UCSD-AML1 (cell line): ENCODE results near the gene DRG2.

Experiments
- DNase-seq: peaks from one replicate; lab custom pipeline; 2025; ENCODE audit not compliant: unreplicated experiment; lab: John Stamatoyannopoulos, UW

The DRG2 gene

GRCh38 chr17:18074566-18075272, 13.0 kb upstream of the DRG2 start:
- no peak for DNase-seq

GRCh38 chr17:18076936-18077335, 10.8 kb upstream of the DRG2 start:
- no peak for DNase-seq

GRCh38 chr17:18079543-18079942, 8.2 kb upstream of the DRG2 start:
- no peak for DNase-seq

- no peak for DNase-seq
Measured at GRCh38 chr17:18084256-18084655, 3.5 kb upstream of the DRG2 start.

- DNase-seq = no peak
Measured at GRCh38 chr17:18089613-18090012, 1.9 kb downstream of the DRG2 start.

DNA sequence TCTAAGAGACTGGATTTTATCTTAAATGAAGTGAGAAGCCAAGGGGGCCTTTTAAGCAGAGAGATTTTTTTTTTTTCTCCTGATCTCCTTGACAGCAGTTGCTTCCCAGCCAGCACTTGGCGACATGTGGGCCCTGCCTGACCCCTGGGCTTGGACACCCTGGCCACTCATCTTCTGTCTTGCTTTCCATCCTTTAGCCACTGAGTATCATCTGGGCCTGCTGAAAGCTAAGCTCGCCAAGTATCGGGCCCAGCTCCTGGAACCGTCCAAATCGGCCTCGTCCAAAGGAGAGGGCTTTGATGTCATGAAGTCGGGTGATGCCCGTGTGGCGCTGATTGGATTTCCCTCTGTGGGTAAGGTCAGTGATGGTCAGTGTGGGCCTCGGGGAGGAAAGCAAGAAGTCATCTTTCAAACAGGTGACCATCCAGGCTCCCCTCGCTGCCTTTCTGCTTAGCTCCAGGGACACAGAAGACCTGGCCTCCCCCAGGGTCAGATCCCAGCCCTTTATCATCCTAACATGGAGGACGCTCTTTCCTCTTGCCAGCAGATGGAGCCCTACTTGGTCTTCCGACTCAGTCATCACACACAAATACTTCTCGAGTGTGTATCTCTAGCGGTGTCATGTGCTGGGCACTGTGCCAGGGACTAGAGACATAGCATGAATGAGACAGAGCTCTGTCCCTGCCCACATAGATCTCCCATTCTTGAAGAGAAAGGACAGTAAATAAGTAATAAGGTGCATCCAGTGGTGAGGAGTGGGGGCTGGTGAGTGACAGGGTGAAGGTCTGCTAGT, 6.1 kb downstream of the DRG2 start:
- no peak for DNase-seq

DNA sequence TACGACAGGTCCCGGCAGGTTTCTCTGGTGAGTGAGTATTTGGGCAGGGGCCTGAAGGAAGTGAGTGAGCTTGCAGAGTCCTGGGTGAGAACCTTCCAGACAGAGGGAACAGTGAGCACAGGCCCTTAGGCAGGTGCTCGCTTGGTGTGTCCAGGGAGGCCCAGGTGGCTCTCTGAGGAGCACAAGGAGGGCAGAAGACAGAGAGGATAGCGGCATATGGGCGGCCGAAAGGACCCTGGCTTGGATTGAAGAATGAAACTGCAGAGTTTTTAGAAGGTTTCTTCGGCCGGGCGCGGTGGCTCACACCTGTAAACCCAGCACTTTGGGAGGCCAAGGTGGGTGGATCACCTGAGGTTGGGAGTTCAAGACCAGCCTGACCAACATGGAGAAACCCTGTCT, 6.7 kb downstream of the DRG2 start:
- no peak for DNase-seq

GRCh38 chr17:18099516-18099915, 11.8 kb downstream of the DRG2 start:
- DNase-seq = no peak

- no peak for DNase-seq
Measured at GRCh38 chr17:18100616-18101015, 12.9 kb downstream of the DRG2 start.

GRCh38 chr17:18101828-18102227, 14.1 kb downstream of the DRG2 start:
- peak; percentile 28 for DNase-seq

- DNase-seq = peak; percentile 73
Measured at GRCh38 chr17:18102640-18103039, 14.9 kb downstream of the DRG2 start.

DNA sequence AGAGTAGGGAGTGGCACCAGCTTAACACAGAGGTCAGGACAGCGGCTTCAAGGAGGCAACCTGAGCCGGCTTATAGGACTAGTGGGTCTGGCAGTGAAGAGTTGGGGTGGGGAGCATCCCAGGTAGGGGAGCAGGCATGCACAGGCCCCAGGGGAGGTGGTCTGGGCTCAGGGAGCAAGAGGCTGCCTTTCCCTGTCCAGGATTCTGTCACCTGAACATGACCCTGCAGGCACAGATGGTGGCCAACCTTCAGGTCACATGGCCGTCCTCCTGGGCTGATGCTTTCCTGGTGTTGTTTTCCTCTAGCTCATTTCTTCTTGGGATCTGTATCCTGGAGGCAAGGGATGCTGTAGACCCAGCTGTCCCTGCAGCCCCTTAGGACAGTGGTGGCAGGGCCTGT, 17.3 kb downstream of the DRG2 start:
- DNase-seq = no peak

DNA sequence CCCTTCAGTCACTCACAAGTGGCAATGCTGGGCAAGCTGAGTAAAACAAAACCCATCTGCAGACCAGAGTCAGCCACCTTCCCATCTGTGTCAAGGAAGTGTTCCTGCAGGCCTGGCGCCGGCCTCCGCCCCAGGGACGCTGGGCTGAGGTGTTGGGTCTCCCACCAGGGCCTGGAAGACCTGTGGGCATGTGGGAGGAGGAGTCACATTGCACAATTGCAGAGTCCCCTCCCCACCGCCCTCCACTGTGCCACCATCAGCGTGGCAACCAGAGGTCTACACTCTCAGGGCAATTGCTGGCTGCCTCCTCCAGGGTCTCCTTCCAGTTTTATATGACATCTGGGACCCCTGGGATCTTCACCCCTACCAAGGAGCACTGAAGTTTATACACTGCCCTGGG, 17.8 kb downstream of the DRG2 start:
- DNase-seq = no peak

DNA sequence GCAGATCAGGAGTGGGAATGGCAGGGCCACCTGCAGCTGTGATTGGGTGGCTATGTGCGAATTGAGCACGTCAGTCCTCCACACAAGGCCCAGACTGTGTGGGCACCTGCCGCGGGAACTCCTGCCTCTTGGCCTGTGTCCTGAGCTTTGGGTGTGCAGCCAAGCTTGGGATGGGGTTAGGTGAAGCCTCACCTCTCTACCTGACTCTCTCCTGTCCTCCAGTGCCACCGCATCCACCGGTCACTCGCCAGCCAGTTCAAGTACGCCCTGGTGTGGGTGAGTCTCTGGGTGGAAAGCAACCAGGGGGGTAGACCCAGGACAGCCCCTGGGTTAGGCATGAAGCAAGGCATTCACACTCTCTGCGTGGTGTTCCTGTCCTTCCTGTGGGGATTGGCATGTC, 18.5 kb downstream of the DRG2 start:
- no peak for DNase-seq

DNA sequence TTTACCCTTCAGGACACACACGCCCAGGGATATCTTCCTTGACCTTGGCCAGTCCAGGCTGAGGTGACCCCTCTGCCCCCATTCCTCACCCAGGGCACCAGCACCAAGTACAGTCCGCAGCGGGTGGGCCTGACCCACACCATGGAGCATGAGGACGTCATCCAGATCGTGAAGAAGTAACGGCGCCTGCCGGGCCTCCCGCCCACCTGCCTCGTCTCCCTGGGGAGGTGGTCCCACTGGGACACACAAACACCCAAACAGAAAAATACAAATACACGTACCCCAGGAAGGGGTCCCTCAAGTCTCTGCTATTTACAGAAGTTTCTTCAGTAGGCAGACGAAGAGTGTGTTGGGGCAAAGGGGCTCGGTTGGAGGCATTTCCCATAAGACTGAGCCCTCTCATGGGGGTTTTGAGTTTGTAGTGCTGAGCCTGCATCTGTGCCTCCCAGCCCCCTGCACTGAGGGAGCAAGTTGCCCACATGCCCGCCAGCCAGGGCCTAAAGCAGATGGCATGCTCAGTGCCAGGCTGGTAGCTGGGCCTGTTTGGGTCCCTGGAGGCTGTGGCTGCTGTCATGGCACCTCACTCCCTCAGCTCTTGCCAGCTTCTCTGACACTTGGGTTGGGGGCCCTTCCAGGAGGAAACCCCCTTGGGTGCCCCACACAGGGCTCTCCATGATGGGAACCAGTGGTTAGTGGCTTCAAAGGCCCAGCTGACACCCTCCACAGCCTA, 19.5 kb downstream of the DRG2 start:
- DNase-seq = no peak

- no peak for DNase-seq
Measured at GRCh38 chr17:18107971-18108370, 20.2 kb downstream of the DRG2 start.

DNA sequence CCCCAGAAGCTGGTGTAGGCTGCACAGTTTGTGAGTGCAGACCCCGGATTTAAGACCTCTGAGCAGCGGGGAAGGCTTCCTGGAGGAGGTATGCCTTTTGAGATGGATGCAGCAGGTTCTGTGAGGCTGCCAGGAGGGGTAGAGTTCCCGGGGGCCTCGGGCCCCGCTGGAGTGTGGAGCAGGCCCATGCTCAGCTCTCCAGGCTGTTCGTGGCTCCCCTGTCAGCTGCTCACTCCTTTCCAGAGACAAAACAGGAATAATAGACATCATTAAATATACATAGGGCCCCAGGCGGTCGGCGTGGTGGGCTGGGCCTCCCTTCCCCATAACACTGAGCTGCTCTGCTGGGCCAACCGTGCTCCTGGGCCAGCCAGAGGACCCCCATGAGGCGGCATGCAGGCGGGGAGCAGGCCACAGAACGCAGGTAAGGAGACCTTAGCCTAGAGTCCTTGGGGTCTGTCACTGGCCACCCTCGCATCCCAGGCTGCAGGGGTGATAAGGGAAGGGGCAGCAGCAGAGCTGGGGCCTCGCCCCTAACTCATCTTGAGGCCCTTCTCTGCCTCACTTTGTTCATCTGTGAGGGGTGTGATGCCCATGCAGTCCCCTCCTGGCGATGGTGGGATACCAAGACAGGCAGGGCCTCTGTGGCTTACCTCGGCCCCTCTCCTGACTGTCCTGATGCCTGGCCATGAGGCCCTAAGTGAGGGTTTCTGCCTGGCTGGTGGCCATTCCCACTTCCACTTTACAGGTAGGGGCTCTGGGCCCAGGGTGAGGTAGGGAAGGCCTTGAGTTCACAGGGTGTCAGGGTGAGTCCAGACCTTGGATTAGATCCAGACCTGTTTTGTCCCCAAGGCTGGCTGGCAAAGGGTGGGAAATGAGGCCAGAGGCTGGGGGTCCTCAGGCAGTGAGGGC, 20.9 kb downstream of the DRG2 start, which contains the start of gene MYO15A:
TSS of gene MYO15A (plus strand) at position 356 of the 912 bp plus-strand sequence. CDS start 10,045 bp downstream, outside the sequence.
- DNase-seq = no peak

DNA sequence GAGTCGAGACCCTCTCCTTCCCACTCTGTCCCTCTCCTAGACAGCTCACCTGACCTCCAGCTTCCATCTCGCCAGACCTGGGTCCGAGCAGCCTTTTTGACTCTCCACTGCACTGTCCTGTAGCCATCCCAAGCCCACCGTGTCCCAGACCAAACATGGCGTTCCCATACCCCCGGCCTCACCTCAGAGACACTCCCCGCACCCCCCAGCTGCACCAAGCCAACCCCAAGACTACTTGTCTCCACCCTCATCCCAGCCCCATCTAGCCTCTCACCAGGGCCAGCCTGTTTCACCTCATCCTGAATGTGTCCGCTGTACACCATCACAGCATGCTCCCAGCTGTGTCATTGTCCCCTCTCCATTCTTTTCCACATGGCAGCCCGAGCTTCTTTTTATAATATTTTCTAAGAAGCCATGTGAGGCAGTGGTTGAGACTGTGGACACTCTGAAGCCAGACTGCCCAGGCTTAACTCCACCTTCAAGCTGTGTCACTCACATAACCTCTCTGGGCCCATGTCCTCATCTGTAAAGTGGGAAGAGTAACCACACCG, 22.3 kb downstream of the DRG2 start:
- DNase-seq = no peak

GRCh38 chr17:18110636-18111145, 22.9 kb downstream of the DRG2 start:
- DNase-seq = no peak

DNA sequence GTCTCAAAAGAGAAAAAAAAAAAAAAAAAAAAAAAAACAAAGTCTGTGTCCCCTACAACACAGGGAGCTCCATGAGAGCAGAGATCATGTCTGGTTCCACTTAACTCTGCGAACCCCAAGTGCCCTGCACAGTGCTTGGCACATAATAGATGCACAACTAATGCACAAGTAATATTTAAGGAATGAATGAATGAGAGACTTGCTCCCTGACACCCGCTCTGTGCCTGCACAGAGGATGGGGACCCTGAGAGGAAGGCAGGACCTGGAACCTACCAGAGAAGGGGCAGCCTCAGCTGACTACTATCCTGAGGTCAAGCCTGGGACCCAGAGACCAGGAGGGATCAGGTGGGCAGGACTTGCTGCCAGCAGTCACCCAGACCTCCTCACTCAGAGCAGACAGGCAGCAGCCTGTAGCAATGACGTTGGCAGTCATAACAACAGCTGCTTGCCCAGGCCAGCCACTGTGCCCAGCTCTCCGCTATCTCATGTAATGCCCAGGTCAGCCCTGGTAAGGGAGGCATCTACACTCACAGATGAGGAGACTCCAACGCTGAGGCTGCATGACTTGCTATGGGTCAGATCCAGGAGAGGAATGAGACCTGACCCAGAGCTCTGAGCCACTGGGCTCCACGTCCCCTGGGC, 23.7 kb downstream of the DRG2 start:
- DNase-seq = no peak
